UCSD-AML1 (cell line): Measurements from ENCODE around the gene KLF16.

Experiments
- DNase-seq: peaks from one replicate; lab custom pipeline; 2025; ENCODE audit not compliant: unreplicated experiment; lab: John Stamatoyannopoulos, UW

Gene KLF16

DNA sequence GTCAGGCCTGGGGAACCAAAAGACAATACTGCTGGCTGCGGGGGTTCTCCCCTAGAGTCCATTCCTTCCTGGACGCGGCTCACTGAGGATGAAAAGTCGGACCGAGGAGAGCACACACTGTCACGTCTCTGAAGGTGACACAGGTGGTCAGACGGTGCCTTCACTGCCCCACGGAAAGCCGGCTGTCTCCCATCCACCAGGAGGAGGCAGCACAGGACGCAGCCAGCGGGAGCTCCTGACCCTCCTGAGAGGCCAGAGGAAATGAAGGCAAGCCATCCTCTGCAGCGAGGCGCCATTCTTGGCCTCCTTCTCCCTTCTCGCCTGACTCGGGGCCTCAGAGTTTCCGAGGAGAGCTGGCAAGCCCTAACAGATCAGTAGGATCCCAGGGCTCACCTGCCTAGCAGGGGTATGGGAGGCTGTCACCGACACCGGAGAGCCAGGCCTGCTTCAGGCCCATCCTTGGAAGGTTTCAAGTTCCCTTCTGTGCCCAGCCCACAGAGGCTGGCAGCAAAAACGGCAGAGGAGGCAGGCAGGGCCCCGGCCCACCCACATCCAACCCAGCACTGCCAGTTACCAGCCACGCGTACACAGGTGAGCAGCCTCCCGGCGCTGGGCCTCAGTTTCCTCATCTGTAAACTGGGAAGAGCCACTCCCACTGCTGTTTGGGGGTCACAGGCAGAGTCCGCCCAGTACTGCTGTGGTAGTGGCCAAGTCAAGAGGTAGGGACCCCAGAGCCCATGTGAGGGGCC, 19.6 kb downstream of the KLF16 start:
- no peak for DNase-seq

DNA sequence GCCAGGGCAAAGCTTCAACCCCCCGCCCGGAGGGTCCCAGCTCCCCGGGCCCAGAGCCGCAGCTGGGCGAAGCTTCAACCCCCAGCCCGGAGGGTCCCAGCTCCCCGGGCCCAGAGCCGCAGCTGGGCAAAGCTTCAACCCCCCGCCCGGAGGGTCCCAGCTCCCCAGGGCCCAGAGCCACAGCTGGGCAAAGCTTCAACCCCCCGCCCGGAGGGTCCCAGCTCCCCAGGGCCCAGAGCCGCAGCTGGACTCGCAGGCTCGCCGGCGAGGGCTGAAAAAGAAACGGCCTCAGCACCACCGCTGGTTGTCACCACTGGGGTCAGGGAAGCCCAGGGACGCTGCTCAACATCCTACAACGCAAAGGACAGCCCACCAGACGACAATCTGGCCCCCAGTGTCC, 20.3 kb downstream of the KLF16 start:
- DNase-seq = no peak

DNA sequence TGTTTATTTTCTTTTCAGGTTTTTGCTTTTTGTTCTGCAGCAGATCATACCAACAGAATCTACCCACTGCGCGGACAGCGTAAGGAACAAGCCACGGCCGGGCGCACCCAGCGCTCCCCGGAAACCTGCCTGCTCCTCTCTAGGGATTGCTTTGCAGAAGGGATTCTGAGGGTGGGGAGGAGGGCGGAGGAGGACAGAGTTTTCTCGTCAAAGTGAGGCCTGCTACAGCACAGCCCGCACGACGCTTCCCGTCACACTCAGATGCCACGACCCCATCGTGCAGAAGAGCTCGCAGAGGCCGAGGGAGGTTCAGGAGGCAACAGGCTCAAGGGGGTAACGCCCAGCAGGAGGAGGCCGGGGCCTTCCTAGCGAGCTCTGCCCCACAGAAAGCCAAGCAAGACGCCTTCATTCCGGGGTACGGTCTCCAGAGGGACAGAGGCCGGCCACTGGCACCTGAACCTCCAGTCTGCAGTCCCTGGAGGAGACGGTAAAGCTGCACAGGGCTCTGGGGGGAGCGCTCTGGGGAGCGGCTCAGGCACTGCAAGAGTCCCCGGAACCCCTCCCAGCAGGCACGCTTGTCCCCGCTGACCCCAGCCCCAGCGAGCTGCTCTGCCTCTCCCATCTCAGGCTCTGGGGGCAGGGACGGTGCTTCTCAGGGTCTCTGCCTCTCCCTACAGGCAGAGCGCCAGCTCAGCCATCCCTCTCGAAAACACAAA, 22.0 kb downstream of the KLF16 start:
- peak; percentile 47 for DNase-seq

DNA sequence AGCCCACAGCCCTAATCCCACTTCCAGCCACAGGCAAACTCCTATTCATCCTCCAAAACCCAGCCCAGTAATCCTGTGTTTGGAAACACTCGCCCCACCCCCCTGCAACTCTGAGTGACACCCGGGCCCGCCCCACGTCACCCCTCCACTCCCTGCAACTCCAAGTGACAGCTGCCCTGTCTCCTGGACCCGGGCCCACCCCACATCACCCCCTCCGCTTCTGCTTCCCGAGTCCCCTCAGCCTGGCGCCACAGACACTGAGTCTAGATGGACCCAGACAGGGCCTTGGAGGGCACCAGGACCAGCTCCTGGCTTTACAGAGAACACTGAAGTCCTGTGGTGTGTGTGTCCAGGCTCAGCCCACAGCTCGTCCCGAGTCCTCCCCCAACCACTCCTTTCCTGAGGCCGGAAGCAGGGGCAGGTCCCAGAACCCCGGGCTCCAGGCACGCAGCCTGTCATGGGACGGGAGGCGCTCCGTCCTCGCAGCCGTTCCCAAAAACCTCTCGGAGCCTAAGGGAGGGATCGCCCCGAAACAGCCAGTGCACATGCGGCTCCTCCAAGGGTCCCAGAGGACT, 22.8 kb downstream of the KLF16 start:
- peak; percentile 70 for DNase-seq

DNA sequence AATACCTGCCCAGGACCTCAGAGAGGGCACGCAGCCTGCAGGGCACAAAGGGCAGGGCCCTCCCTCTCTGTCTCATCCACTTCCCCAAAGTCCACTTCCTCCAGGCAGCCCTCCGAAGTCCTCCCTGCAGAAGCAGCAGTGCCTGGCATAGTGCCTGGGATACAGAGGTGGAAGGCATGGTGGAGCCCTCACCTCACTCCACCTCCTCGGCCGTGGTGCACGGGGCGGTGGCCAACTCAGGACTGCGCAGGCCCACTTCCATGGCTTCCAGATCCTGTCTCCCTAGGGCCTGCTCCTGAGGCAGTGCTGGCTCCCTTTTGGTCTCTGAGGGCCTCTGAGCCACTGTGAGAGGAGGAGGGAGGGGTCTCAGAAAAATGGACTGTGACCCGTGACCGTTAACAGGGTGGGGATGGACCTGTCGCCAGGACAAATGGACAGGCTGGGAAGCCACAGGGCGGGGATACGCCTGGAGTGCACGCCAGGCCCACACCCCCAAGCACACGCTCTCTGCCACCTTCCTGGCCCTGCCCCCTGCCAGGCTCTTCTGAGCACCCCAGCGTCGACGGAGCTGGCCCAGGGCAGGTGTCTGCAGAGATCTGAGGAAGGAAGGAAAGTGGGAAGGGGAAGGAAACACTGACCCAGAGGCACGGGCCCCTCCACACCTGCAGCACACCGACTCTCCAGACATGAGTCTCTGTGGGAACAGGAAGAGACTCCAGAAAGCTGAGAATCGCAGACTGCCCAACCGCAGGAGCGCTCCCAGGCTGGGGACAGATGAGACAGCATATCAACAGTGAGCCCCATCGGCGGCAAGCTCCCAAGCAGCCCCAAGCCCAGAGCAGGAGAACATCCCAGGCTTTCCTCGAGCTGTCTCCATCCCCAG, 23.5 kb downstream of the KLF16 start:
- DNase-seq = peak; percentile 57

DNA sequence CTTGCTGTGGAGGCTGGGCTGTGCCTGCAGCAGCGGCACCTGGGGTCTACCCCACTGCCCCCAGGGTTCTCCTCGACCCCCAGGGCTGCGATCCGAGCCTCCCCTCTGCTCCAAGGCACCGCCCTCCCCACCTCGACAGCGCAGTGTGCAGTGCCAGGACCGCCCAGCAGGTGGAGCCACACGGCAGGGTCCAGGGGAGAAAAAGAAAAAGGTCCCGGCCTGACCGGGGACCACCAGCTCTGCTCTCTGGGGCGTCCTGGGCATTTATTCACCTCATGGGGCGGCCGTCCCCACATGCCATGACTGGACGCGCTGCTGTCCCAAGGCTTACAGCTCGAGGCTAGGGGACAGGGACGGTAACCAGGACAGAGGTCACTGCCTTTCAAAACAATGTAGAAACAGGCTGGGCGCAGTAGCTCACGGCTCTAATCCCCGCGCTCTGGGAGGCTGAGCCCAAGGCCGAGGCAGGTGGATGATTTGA, 25.7 kb downstream of the KLF16 start:
- DNase-seq = peak; percentile 53

DNA sequence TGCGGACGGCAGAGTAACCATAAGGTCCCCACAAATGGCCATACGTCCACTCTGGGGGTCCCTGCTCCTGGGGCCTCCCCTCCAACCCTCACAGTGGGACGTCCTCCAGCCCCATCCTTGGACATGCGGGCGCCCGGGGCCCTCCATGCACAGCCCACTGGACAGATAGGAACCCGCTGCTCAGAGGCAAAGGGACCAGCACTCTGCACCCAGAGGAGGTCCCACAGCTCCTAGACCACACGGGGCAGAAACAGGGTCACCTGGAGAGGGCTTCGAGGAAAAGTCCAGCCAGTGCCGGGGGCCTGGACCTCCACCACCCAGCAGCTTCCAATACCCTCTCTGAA, 26.2 kb downstream of the KLF16 start:
- no peak for DNase-seq

DNA sequence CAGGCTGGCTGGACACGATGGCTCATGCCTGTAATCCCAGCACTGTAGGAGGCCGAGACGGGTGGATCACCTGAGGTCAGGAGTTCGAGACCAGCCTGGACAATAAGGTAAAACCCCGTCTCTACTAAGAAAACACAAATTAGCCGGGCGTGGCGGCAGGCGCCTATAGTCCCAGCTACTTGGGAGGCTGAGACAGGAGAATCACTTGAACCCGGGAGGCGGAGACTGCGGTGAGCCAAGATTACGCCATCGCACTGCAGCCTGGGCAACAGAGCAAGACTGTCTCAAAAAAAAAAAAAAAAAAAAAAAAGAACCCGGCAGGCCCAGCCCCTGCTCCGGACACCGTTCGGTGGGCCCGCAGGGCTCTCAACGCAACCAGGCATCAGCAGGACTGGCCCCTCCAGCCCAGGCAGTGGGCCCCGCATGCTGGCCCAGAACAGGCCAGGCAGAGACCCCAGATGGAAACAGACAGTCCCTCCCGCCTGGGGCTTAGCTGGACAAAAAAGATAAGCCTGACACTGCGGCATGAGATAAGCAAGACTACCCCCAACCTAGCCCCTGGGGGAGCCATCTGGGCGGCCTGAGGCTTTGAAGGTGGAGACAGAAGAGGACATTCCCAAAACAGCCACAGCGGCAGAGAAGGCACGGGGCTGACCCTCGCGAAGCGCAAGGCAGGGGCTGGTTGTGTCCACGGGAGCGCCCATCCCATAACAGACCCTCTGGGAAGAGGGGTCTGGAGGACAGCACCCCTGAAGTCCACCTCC, 26.7 kb downstream of the KLF16 start:
- no peak for DNase-seq

DNA sequence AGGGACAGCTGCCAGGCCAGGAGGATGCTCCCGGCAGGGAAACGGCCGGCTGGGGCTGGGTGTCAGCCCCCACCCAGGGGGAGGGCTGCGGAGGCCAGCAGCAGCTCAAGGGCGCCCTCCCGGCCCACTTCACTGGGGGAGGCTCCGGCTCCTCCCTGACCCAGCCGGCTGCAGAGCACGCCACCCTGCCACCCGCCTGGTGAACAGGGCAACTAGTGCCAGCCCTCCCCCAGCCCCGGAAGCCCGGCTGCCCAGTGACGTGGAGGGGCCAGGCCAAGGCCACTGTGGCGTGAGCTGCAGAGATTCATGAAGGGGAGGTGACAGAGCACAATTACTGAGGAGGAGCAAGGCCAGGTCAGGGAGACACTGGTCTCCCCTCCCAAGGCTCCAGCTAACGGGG, 29.8 kb downstream of the KLF16 start:
- no peak for DNase-seq

DNA sequence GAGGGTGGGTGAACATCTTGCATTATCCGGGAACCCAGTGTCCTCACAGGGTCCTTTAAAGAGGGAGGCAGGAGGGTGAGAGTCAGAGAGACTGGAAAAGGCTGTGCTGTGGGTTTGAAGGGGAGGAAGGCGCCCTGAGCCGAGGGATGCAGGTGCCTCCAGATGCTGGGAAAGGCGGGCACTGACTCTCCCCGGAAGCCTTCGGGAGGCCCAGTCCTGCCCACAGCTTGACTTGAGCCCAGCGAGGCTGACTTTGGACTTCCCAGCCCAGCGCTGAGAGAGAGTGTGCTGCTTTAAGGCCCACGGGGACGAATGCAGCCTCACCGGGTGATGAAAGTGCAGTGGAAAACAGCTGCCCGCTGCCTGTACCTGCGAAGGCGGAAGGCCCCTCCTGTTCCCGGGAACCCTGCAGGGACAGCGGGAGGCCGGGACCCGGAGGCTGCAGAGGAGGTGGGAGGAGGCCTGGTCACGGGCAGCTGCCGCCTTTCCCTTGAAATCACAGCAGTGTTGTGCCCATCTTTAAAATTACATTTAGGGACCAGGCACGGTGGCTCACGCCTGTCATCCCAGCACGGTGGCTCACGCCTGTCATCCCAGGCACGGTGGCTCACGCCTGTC, 31.2 kb downstream of the KLF16 start:
- no peak for DNase-seq

DNA sequence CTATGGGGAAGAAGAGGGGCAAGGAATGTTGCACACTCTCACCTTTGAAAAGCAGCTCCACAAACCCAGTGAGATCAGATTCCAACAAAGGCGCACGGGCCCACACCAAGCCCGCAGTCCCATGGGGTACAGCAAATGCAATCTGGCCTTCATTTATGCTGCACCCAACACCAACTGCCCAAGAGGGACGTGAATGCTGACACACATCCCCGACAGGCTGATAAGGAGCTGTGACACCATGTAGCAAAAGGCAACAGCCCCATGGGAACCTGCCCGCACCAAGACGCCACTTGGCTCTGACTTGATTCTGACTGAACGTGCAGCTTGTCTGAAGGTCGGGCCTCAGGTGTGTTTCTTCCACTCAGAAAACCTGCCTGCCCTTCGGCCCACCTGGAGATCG, 32.4 kb downstream of the KLF16 start:
- no peak for DNase-seq

DNA sequence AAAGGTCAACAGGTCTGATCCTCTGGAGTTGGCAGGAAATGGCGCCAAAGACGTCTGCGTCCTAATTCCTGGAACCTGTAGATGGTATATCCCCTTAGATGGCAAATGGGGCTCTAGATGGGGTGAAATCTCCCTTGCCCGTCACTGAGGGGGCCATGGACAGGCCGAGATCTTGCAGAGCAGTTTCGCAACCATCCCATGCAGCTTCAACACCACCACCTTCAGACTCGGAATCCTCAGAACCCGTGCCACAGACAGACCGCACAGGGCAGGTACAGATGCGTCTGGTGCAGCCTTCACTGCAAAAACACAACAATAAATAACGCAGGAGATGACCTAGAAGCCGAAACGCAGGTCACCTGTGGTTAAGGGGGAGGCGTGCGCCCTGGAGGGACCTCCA, 32.8 kb downstream of the KLF16 start:
- DNase-seq = no peak

DNA sequence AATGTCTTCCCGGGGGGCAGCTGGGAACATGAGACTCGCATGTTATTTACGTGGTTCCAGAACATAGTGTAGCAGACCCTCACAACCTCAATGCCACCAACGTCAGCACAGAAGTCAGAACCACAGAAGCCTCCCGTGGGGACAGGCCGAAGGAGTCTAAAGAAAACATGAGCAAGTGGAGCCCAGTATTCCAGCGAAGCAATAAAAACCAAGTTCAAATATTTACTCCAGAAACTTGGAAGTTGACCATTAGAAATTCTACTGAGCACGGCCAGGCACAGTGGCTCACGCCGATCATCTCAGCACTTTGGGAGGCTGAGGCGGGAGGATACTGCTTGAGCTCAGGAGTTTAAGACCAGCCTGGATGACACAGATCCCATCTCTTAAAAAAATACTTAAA, 33.4 kb downstream of the KLF16 start:
- no peak for DNase-seq

DNA sequence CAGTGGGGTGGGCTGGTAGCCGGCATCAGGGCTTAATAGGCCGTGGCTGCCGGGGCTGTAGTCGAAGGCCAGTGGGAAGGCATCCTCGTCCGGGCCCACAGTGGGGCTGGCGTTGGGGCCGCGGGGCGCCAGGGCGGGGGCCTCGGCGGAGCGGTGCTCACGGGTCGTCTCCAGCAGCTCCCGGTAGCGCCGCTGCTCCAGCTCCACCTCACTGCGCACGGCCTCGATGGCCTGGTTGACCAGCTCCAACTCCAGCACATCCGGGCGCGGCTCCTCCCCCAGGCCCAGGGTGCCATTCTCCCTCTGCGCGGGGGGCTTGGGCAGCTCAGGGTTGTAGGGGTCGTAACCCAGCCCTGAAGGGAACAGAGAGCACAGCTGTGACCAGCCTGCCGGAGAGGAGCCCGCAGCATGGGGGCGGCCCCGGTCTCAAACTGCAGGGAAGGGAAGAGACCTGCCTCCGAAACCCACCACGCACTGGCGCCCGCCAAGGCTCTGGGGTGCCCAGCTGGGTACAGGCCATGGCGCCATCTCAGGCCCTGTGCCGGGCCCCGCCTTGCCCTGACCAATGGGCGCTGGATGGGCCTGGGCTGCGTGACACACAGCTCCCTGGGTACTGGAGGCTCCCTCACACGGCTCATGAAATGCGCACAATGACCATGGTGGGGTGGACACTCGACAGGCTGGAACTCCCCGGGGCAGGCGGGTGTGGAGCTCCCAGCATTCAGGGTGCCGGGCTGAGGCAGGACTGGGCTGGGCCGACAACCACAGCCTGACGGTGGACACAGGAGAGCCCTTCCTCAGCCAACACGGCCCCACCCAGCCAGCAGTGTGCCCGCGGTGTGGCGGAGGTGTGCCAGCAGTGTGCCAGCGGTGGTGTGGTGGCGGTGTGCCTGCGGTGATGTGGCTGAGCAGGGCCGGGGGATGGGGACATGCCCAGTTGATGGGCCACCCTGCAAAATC, 34.8 kb downstream of the KLF16 start:
- no peak for DNase-seq

DNA sequence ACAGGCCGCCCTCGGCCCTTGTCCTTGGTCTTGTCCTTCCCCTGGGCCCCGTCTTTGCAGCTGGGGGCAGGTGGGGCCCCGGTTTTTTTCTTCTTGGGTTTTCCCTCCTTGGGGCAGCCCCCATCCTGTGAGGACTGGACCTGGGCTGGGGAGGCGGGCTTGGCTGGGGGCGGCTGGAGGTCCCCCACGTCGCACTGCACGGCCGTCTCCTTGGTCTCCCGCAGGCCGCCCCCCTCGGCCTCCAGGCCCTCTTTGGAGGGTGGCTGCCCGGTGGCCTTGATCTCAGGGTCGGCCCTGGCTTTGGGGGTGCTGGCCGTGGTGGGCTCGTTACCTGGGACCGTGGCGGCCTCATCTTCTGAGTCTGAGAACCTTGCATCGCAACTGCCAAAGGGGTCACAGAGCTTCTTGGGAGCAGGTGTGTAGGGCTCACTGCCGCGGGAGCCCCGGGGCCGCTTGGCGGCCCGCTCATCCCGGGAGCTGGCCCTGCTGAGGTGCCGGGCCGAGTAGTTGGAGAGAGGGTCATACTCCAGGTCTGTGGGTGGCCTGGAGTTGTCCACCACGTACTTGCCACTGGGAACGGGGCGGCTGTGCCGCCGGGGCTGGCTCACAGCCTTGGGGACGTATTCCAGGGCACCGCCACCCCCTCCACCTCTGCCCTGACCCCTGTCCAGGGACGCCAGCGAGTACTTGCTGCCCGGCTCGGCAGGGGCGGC, 35.7 kb downstream of the KLF16 start:
- no peak for DNase-seq

DNA sequence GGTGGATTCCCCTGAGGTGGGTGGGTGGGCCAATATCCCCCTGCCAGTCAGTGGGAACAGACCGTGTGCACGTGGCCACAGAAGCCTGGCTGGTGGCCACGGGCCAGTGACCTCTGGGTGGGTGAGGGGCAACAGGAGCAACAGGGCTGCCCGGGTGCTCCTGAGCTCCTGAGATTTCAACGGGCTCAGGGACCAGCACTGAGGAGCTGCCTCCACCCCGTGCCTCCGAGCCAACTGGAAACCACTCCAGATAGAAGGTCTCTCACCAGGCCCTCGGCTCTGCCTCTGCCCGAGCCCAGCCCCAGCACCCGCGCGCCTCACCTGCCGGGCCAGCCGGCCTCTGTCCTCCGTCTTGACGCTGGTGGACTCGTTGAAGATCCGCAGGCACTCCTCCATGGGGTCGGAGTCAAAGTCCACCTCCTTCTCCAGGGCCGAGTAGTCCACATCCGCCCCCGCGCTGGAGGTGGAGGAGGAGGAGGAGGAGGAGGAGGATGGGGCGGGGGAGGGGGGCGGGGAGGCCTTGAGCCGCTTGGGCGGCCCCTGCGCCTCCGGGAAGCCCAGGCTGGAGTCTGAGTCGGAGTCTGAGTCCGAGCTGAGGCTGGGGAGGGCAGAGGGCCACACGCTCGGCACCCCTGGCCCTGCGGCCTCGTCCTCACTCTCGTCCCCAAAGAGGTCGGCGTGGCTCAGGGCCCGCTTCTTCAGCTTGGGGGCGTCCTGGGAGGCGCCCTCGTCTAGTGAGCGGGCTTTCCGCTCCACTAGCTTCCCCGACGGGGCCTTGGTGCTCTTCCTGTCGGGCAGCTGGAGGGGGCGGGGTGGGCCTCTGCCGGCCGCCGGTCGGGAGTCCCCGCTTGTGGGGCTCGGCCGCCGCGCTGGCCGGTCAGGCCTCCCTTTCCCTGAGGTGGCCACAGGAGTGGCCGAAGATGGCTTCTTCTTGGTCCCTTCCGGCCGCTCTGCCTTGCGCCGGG, 36.5 kb downstream of the KLF16 start:
- DNase-seq = no peak

DNA sequence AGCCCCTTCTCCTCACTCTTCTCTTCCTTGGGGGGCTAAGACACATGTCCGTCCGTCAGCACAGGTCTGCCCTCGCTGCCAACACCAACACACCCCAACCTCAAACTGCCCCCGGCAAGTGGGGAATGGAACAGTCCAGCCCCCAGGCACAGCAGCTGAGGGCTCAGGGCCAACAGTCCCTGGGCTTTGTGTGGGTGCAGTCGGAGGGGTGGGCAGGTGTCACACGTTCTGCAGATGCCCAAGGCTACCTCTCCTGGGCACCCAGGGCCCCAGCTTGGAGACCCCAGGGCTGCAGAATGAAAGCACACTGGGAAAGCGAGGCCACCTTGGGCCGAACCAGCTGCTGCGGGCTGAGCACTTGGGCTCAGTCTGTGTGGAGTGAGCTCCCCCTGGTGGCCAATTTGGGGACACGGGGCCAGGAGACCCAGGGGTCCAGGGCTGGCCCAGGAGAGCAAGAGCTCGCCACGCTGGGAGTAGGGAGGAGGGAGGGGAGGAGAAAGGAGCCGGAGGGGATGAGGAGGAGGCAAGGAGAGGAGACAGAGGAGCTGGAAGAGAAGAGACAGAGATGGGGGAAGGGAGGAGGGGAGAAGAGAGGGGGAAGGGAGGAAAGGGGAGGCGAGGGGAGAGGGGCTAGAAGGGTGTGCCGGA, 37.3 kb downstream of the KLF16 start:
- peak; percentile 66 for DNase-seq
